ENCODE results near the gene CRIP1. TPM values are rescaled to one million over a fixed set of nuclear protein-coding genes. Genes with fewer than 3 reads are reported as not detected.

Gene CRIP1
- polyA plus RNA-seq, 4 donors: 27.4 to 44.0 (median 33.1) TPM

DNA sequence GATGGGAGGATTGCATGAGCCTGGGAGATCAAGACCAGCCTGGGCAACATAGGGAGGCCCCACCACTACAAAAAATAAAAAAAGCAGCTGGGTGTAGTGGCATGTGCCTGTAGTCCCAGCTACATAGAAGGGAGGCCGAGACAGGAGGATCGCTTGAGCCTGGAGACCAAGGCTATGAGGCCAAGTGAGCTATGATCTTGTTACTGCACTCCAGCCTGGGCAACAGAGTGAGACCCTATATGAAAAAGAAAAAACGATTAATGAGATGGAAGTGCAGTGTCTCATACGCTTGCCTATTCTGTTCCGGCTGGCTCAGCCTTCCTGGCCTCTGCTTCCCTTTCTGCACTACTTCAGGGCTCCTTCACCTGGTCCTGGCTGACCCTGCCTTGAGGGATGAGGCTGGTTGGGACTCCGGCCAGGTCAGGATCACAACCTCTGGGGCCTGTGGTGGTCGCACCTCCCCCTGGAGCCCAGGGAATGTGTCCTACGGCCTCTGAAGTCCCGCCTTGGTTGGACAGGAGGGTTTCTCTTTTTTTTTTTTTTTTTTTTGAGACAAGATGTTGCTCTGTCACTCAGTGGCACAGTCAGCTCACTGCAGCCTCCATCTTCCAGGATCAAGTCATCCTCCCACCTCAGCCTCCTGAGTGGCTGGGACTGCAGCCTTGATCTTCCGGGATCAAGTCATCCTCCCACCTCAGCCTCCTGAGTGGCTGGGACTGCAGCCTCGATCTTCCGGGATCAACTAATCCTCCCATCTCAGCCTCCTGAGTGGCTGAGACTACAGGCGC is 15.0 kb downstream of the CRIP1 start:
- DNase-seq (ENCODE audit: low read depth in 4 of 4, low spot score in 2 of 4): no peak

DNA sequence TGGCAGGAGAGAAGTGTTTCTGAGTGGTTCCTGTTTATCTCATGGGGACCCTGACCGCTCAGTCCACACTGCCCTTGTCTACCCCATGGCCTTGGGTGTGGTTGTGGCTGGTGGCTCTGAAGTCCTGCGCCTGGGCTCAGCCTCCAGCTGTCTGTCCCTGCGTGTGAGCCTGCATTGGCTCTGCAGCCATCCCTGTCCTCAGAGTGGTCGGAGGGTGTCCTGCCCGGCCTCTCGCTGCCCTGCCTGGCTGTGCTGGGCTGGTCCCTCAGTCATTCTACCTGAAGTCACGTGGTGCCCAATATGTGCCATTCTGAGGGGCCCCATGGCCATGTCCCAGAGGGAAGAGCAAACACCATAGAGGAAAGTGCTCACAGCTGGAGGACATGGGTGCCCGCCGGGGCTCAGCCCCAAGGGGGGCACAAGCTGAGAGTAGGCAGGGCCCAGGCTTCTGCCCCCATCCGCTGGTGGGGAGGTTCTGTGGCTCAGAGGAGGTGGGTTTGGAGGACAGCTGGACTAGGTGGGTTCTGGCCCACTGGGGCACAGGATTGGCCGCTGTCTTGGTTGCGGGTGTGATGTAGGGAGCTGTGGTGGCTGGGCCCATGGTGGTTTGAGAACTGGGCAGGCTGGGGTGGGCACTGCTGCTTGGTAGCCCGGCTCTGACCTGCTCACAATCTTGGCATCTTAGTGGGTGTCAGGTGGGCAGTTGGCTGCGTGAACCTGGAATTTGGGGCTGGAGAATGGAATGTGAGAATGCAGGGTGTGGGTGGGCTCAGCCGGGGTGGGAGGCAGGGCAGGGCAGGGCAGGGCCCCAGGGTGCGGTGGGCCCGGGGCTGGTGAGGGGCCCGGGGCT is 16.0 kb downstream of the CRIP1 start:
- DNase-seq (ENCODE audit: low read depth in 4 of 4, low spot score in 2 of 4): no peak

DNA sequence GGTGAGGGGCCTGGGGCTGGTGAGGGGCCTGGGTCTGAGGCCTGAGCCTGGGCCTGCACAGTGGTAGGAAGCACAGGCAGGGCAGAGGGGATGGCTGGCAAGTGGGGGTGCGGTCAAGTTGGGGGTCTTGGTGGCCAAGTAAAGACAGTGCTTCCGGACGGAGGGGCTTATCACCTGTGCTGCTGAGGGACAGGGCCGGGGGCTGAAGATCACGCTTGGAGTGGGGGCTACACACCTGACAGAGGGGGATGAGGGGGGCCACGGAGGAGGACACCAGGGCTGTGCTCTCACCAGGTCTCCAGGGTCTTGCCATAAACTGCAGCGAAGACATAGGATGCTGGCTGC is 16.6 kb downstream of the CRIP1 start:
- no peak for DNase-seq (ENCODE audit: low read depth in 4 of 4, low spot score in 2 of 4)

DNA sequence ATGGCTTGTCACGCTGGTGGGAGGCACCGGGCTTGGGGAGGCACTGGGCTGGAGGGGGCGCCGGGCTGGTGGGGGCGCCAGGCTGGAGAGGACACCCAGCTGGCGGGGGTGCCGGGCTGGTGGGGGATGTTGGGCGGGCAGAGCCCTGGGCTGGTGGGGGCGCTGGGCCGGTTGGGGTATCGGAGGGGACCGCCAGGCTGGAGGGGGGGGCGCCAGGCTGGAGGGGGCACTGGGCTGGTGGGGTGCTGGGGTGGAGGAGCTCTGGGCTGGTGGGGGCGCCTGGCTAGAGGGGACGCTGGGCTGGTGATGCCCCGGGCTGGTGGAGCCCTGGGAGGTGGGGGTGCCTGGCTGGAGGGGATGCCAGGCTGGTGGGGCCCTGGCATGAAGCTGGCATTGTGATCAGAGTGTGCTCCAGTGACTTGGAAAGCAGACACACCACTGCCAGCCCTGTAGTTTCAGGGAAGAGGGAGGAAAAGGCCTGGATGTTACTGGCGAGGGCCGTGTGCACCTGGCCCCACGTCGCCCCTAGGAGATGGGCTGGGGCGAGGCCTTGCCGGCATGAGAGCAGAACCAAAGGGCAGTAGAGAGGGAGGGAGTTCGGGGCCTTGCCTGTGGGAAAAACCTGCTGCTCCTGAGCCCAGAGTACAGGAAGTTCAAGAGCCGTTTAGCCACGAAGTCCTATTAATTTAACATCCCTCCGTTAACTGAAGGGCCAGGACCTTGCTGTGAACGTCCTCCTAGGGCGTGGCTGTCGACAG is 17.4 kb downstream of the CRIP1 start:
- DNase-seq (ENCODE audit: low read depth in 4 of 4, low spot score in 2 of 4): no peak

DNA sequence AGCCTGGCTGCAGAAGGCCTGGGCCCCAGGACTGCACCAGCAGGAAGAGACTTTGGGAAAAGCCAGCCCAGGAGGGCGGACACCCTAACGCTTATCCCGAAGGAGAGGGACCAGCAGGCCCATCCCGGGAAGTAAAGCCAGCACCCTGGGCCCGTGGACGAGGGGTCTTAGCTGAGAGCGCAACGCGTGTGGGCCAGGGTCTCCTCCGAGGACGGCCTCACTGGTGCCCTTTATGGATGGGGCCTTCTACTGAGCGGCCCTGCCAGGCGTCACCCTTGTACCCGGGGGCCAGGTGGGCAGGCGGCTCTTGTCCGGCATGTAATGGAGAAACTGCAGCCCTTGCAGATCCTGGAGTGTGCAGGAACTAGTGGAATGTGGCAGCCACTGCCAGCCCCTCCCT is 18.4 kb downstream of the CRIP1 start:
- no peak for DNase-seq (ENCODE audit: low read depth in 4 of 4, low spot score in 2 of 4)

DNA sequence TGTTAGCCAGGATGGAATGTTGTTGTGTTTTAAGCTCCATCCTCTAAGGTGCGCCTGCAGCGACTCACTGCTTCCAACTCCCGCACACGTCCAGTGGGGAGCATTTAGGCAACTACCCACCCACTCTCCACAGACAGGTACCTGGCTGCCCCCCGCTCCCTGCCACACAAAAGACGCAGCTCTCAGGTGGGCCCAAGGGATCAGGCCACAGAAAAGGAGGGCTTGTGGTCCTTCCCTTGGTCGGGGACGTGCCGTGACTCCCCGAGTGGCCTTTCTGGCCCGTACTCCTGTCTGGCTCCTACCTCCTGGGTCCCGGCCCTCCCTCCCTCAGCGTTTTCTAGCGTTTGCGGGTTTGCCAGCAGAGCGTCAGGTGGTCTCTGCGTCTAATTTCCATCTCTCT is 20.6 kb downstream of the CRIP1 start:
- DNase-seq (ENCODE audit: low read depth in 4 of 4, low spot score in 2 of 4): no peak

DNA sequence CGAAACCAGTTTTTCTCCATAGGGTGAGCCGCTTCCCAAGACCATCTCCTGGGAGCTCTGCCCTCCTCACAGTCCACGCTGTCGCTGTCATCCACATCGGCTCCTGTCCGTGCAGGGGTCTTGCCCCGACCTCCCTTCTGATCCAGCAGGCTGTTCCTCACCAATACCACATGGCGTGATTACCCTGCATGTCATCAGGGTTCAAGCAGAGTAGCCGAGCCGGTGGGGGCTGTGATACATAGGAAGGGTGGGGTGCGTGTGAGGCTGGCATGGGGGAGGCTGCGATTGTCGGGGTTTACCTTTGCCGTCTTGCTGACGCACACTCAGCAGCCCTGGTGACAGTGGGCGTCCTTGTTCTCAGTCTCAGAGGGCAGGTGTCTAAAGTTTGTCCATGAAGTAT is 21.4 kb downstream of the CRIP1 start:
- DNase-seq (ENCODE audit: low read depth in 4 of 4, low spot score in 2 of 4): no peak

DNA sequence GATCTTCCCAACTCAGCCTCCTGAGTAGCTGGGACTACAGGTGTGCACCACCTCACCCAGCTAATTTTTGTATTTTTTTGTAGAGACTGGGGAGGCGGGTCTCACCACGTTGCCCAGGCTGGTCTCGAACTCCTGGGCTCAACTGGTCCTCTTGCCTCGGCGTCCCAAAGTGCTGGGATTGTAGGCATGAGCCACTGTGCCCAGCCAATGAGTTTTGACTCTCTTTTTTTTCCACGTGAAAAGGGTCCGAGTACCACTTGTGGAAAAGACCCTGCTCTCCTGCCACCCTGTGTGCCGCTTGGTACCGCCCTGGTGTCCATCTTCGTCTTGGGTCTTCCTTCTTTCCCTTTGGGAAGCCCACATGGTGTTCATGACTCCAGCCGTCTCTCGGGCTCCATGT is 21.9 kb downstream of the CRIP1 start:
- no peak for DNase-seq (ENCODE audit: low read depth in 4 of 4, low spot score in 2 of 4)

DNA sequence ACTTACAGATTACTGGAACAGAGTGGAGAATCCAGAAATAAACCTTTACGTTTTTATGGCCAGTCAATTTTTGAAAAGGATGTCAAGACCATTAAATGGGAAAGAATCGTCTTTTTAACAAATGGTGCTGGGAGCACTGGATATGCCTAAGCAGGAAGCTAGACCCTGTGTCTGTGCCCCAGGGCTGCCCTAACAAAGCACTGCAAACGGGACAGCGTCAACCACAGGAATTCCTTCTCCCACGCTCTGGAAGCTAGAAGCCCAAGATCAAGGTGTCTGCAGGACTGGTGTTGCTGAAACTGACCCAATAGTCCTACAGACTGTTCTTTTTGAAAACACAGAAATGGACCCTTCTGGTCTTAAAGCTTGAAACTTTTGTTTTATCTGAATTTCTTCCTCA is 30.4 kb downstream of the CRIP1 start:
- DNase-seq (ENCODE audit: low read depth in 4 of 4, low spot score in 2 of 4): no peak

DNA sequence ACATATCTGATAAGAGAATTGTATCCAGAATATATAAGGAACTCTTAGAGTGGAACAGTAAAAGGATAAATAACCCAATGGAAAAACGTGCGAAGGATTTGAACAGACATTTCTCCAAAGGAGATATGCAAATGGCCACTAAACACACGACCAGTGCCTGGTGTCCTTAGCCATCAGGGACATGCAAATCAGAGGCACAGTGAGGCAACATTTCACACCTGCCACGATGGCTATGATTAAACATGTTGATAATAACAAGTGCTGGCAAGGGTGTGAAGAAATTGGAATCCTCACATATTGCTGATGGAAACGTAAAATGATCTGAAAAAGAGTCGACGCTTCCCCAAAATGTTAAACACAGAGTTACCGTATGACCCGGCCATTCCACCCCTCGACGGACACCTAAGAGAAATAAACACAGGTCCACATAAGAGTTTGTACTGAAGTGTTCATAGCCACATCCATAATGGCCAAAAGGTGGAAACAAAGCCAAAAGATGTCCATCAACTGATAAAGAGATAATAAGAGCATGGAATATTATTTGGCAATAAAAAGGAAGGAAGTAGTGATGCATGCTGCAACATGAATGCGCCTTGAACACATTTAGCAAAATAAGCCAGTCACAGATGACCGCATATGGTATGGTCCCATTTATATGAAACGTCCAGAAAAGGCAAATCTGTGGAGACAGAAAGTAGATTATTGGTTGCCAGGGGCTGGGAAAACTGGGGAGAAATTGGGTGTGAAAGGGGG is 33.4 kb downstream of the CRIP1 start:
- DNase-seq (ENCODE audit: low read depth in 4 of 4, low spot score in 2 of 4): no peak

DNA sequence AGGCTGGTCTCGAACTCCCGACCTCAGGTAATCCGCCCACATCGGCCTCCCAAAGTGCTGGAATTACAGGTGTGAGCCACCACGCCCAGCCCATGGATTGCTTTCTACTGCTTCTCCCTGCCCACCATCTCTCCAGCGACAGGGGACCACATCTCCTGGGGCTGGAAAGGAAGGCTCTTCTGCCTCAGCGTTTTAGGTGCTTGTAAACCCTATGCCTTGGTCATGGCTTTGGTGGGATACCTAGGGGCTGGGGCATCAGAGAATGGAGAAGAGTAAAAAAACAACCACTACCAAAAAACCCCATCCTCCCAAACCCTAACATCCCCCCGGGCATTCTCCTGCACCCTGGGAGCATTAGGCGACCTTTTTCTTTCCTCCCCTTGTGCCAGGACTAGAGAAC is 38.6 kb downstream of the CRIP1 start:
- no peak for DNase-seq (ENCODE audit: low read depth in 4 of 4, low spot score in 2 of 4)

DNA sequence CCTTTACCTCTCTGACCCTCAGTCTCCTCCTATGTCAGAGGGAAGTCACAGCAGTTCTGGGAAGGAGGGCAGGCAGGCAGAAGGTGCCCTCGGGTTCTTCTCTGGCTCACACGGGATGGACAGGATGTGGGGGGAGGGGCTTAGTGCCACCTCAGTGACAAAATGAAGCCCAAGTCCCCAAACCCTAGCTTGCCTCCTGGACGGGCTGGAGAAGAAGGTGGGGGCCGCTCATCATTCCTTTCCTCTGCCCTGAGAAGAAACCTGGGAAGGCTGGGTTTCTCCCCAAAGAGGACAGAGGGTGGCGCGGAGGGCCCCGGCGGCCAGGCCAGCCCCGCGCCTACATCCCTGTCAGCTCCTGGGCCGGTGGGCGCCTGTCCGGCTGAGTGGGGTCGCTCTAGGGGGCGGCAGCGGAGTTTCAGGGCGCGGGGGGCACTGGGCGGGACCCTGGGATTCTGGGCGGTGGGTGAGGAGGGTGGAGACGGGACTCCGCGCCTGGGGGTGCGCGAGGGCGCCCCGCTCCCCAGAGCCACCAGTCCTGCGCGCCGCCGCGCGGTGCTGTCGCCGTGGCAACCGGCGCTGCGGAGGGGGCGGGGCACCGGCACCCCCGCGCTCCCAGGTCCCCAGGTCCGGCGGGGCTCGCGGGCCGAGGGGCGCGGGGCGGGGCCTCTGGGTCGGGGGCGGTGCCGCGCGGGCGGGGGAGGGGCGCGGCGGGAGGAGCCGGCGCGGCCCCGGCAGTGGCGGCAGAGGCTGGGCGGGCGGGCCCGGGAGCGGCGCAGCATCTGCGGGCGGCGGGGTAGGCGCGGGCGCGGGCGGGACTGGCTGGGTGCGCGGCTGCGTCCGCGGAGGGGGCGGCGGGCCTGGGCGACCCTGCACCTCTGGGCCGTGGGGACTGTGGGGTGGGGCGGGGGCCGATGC is 39.4 kb downstream of the CRIP1 start, which contains the start of gene TMEM121:
TMEM121 (plus strand) TSS at position 723 of the 915 bp plus-strand sequence. CDS start 2,252 bp downstream, outside the sequence.
- no peak for DNase-seq (ENCODE audit: low read depth in 4 of 4, low spot score in 2 of 4)

DNA sequence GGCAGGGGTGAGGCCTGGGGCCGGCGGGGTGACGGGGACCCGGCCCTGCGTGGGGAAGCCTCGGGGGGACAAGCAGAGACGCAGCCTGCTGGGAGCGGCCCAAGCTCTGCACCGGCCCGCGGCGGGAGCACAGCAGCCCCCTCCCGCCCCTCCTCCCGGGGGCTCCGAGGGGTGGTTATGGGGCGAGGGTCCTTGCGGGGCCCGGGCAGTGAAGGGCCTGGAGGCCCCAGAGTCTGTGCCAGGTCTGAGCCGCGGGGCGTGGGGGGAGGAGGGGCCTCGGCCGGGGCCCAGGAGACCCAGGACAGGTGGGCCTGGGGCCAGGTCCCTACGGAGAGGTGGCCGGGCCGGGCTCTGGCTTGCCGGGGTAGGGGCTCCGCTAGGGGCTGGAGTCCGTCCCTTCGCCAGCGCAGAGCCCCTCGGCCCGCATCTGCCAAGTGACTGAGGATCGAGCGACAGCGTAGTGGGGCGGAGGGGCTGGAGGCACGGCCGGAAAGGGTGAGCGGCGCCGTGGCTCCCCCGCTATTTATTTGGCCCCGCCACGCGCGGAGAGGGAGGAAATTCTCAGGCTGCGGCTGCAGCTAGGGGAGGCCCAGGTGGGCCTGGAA is 40.2 kb downstream of the CRIP1 start:
- no peak for DNase-seq (ENCODE audit: low read depth in 4 of 4, low spot score in 2 of 4)

DNA sequence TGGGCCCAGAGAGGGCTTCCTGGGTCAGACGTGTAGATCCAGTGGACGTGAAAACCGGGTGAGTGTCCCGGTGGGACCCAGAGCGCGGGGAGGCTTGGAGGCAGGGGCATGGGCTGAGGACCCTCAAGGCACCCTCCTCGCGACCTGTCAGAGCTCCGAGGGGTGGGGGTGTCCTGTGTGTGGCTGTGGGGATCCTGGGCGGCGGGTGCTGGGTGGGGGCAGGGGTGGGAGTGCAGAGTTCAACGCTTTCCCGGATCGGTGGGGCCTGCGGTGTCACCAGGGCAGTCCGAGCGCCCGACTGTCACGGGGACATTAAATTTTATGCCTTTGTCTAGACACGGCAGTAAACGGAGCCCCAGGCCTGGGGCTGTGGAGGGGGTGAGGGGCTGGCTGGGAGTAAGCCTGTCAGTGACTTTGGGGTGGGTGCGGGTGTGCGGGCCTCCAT is 40.7 kb downstream of the CRIP1 start:
- DNase-seq (ENCODE audit: low read depth in 4 of 4, low spot score in 2 of 4): no peak

DNA sequence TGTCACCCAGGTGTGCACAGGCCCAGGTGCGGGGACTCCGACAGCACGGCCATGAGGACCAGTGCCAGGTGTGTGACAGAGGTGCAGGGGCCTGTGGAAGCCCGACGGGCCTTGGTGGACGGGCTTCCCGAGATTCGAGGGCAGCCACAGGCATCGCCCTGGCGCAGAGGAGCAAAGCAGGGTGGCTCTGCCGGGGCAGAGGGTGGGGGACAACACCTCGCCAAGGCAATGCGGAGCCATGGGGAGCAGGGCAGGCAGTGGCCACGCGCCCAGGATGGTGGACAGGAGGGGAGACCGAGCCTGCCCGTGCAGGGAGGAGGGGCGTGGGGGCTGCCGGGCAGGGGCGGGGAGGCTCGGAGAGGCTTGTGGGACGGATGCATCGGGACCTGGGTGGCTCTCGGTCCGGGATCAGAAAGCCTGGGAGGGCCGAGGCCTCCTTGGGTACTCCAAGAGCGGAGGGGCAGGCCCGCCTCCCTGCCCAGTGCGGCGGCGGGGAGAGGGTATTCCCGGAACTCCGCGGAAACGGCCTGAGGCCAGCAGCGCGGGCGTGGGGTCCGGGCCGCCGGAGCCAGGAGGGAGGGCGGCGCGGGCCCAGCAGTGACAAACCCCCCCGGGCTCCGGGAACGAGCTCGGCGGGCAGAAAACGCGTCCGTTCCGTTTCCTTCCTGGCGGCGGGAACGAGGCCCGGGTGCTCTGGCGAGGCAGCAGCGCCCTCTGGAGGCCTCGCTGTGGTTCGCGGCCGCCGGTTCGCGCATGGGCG is 41.3 kb downstream of the CRIP1 start:
- DNase-seq (ENCODE audit: low read depth in 4 of 4, low spot score in 2 of 4): peak in 2 of 4 donors; percentile 19 to 63

DNA sequence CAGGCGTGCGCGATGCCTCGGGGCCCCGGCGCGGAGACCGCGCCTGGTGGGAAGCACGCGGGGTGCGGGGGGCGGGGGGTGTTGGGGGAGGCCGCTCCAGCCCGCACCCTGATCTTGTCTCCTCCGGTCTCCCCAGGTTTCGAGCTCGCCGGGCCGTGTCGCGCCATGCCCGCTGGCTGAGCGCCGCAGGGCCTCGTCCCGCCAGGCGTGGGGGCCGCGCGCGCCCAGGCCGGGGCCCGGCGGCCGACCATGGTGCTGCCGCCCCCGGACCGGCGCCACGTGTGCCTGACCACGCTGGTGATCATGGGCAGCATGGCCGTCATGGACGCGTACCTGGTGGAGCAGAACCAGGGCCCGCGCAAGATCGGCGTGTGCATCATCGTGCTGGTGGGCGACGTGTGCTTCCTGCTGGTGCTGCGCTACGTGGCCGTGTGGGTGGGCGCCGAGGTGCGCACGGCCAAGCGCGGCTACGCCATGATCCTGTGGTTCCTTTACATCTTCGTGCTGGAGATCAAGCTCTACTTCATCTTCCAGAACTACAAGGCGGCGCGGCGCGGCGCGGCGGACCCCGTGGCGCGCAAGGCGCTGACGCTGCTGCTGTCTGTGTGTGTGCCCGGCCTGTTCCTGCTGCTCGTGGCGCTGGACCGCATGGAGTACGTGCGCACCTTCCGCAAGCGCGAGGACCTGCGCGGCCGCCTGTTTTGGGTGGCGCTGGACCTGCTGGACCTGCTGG is 42.1 kb downstream of the CRIP1 start:
- no peak for DNase-seq (ENCODE audit: low read depth in 4 of 4, low spot score in 2 of 4)

DNA sequence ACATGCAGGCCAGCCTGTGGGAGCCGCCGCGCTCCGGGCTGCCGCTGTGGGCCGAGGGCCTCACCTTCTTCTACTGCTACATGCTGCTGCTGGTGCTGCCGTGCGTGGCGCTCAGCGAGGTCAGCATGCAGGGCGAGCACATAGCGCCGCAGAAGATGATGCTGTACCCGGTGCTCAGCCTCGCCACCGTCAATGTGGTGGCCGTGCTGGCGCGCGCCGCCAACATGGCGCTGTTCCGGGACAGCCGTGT is 42.6 kb downstream of the CRIP1 start:
- DNase-seq (ENCODE audit: low read depth in 4 of 4, low spot score in 2 of 4): no peak

Measured in left renal cortex interstitium (tissue), 4 donors.